GM18868 (cell line): ENCODE results near the gene PARD3B.

Experiments
- ATAC-seq: cut with Tn5 transposase; IDR thresholded peaks from one replicate; pipeline ENCODE4 v1.9.1; 2021; ENCODE audit warnings: mild to moderate bottlenecking, moderate library complexity; ENCODE audit not compliant: unreplicated experiment

The PARD3B gene

DNA sequence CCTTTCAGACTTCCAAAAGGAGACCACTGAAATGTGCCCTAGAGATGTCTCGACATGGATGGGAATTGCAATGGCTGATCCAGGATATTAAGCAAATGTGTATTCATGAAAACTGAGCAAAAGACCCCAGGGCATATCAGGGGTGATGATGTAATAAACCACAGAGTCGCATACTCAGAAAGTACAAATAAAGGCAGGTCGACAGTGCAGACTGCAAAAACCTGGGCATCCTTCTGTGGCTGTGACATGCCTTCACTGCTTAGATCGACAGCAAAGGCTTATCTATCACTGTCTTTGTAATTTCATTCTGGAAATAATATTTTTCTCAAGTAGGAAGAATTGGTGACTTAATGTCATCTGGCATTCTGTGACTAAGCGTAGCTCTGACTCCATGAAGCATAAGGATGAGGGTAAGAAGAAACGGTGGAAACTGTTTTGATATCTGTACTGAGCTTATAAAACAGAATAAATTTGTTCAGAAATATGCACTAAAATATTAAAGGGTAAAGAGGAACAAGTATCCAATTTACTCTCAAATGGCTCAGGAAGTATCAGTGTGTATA is 1021.4 kb downstream of the PARD3B start:
- ATAC-seq = no peak

DNA sequence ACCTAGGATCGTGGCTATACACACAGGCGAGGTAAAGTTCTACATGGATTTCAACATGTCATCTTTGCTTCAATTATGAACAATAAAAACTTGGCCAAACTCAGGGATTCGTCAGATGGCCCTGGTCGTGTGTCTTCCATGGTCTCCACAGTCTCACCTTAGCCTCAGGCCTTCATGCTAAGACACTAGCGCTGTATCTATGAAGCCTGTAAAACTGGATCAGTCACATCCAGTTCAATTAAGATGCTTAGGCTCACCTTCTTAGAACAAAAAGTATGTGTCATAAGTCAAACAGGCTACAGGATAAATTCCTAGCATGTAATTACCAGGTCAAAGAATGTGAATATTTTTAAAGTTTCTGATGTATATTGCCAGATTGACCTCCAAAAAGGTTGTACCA is 1023.3 kb downstream of the PARD3B start:
- no peak for ATAC-seq

DNA sequence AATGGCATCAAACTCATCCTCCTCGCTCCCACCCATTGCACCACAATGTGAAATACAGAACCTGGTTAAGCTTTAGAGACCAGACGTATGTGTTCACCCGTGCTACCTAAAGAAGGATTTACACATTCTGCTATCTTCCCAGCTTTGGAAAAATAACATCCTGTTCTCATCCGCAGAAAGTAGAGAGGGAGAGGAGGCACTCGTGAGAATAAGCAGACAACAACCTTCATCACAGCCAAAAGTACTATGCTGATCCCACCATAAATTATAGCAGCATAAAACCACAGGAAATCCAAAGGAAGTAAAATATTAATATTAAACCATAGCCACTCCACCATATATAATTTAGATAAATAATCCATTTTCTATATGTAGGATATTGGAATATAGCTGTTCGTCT is 1025.4 kb downstream of the PARD3B start:
- ATAC-seq = no peak

DNA sequence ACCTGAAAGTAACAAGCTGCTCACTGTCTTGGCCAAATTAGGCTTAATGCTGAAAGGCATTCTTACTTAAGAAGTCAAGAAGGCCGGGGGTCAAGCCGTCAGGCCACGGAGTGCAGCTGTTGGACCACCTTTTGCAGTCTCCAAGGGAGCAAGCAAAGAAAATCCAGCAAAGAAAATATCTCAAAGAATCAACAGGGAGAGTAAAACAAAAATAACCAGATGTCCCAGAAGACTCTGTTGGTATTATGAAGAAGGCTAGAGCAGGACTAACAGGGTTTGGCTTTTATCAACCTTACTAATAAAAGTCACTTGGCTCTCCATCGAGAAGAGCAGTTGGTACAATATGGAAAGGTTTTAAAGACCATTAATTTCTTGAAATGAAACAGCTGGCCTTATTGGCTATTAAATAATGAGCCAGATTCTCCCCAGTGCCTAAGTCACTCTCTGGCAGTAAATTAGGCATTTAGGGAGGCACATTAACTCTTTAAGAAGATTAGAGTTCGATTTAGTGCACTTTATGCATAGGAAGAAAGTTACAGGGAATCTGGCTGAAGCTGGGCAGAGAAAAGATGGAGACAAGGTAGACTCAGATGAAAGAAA is 1026.2 kb downstream of the PARD3B start:
- no peak for ATAC-seq

DNA sequence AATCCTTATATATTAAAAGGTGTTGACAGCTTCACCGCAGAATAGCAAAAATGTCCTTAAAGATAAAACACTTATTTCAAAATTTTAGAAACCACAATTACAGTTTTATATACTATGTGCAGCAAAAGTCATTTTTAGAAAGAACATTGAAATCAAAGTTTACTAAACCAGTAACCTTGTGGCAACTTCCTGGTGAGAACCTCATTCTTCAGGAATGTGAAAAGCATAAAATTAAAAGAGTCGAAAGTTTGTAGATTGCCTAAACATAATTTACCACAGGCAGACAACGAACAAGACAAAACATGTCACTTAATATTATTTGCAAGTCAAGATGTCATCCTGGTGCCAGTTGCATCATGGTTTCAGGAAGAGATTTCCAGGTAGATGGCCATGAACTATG is 1028.7 kb downstream of the PARD3B start:
- ATAC-seq = no peak

DNA sequence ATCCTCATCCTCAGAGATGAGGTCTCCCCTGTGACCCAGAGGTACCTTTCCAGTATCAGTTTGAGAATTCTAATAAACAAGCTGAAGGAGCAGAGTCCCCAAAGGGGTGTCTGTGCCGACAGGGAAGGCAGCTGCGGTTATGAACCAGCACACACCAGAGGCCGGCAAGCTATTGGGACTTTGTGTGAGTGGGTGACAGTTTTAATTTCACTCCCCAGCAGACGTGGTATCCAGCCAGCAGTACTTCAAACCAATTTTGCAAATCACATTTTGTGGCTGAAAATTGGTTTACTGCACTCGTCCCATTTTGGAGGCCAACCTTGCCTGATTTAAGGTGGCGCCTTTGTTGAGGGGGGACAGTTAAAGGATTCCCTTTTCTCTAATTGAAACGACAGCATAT is 1034.1 kb downstream of the PARD3B start:
- no peak for ATAC-seq

DNA sequence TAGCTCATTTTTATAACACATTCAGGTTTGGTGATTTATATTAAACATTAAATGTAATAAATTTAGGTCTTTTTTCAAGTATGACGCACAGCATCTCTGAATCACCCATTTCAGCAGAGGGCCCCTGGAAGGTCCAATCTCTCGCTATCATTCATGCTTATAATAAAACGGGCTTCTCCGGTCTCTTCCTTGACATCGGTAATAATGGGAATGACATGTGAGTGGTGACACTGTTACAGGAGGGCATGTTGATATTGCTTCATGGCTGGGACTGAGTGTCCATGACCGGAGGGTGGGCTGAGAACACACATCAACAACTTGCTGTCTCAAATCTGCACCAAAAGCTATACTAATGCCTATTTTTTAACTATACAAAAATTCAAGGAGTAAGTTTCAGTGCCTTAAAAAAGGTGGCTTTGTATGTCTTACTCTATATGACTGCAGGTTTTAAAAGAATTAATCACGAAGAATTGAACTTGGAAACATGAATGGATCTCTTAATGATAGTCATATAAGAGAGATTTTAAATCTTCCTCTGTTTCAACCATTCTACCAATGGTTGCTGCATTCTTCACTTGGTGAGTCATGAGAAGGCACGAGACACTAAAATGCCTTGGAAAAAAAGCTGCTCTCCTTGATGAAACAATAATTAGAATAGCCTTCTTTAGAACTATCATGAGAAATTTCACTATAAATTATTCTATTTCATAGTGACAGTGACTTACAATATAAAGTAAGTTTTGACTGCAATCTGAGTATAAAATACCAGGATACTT is 1035.1 kb downstream of the PARD3B start:
- ATAC-seq = no peak

DNA sequence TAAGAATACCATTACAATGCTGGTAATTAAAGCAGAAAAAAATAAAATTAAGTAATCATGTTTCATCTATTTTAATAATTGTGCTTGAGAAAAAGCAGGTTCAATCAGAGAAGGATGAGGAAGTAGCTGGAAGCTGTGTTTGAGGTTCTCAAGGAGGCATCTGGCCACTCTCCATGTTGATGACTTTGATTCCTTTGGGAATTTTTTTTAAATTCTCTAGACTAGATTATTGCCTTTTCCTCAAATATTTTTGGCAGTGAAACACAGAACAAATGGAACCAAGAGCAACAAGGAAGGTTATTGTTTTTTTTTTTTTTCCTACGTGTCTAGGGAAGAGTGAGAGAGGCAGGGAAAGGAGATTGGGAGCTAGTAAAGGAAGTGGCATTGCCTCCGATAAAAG is 1037.1 kb downstream of the PARD3B start:
- no peak for ATAC-seq

DNA sequence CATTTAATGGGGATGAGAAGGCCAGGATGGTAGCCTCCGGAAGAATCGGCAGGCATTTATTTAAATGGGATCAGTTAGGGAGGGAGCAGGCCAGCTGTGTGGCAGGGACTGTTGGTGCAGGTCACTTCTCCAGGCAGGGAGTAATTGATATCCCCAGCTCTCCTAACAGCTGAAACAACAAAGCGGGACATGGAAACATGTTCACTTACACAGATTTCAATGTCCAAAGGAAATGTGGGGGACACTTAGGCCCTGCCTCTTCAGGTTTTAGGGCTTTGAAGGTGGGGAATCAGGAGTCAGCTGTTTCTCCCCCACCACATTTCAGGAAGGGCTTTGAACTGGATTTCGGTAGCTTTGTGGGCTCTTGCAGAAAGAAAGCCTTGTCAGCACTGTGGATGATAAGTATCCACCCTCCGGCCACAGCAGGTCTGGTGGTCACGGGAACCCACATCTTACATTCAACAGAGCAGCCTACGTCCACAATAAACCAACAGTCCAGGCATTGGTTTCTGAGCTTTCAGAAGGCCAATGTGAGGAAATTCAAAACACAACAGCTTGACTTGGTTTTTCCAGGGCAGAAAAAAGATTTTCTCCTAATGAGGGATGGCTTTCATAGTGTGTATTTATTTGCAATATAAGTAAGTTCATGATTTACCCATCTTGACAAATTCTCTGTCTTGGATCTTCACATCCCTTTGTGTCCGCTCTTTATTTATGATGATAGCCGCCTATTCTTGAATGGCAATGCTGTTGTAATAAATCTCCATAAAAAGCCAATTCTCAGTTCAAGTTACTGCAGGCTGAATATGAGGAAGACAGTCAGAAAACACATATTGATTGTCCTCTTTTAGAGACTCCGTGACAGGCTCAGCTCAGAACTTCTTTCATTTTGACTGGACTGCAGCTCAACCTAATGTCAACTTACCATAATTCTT is 1040.4 kb downstream of the PARD3B start:
- ATAC-seq = no peak

DNA sequence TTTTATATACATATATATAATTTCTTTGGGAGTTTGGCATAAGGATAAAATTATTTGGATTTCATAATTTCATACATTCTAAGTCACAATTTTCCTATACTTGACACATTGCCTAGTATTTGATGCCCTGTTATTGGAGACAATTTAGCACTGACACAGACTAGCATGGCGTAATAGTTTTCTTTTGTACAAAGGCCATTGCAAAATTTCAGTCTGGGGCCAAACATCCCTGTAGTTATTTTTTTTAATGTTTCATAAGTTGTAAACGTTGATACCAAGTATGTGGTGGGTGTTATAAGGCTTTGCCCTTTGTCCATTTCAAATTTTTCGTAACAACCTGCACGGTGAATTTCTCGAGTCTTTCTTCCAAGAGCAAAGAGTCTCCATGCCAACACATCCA is 1041.4 kb downstream of the PARD3B start:
- no peak for ATAC-seq

DNA sequence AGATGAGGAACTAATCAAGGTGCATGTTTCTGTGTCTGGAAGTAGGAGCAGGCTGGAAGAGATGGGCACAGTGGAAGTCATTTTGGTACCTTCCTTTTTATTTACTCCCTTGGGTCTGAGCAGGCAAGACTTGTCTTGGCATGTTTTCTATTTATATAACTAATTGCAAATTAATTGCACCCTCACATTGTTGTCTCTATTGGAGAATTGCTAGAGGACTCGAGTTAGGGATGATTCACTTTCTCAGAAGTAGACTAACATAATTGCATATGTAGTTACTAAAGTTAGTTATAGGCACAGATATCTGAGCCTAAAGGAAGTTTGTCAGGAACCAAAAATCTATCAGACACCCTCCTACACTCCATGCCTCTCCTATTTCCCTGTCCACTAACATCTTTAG is 1044.2 kb downstream of the PARD3B start:
- ATAC-seq = no peak

DNA sequence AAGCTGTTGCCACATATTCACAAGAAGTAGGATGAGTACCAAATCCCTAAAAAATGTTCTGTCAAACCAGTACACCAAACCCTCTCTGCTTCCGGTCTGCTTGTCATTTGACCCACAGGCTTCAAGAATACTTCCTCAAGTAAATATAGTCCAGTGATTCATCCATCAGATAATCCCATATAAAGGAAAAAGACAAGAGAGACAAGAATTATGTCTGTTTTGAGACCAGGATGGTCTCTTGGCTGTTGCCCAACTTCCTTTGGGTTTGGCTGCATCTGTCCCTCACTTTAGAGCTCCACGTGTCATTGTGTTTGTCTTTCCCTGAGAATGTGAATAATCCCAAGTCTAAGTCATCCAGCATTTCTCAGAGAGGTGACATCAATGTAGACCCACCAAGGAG is 1045.5 kb downstream of the PARD3B start:
- no peak for ATAC-seq

DNA sequence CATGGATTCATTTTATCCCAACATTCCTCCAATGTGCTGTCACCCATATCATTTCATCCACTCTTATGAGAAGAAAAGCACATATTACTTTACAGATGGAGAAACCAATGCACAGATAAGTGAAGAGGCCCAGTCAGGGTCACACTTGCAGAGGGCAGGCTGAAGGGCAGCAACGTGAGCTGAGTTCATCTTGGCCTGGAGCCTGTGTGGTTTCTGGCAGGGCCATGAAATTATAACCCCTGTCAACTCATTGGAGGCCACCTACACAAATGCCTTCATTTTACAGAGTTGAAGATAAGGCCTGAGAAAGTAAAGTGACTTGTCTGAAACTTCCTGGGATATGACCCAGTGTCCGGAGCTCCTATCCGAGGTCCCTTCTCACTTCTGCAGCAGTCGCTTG is 1048.6 kb downstream of the PARD3B start:
- no peak for ATAC-seq

DNA sequence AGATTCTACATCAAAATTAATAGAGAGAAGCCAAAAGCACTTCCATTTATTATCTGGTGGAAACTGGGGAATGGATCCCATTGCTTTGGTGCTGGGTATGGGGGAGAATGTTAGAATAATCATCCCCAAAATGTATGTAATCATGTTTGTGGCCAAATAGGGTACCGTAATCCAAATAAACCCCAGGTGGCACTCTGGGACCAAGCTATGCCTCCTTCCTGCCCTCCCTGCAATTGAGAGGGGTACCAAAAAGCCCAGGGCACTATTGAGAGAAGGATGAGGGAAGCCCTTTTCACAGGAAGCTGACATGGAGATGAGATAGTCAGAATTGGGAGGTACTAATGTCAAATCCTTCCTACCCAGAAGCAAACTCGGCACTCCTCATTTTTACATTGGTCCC is 1051.3 kb downstream of the PARD3B start:
- no peak for ATAC-seq

DNA sequence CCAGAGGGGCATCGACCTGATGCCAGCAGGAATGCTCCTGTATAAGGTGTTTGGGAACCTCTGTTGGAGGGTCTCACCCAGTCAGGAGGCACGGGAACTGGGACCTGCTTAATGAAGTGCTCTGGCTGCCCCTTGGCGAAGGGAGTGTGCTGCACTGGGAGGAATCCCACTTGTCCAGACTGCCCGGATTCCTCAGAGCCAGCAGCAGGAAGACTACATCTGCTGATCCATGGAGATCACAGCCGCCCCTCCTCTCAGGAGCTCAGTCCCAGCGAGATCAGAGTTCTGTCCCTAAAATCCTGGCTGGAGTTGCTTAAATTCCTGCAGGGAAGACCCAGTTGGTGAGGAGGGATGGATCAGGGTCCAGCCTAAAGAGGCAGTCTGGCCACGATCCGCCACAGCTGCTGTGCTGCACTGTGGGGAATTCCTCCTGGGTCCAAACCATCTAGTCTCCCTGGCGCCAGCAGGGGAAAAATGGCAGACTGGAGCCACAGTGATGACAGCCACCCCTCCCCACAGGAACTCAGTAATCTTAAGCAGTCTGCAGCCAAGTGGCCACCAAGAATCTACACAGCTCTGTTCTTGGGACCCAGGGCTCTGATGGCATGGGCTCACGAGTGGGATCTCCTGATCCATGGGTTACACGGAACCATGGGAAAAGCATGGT is 1060.5 kb downstream of the PARD3B start:
- ATAC-seq = no peak

DNA sequence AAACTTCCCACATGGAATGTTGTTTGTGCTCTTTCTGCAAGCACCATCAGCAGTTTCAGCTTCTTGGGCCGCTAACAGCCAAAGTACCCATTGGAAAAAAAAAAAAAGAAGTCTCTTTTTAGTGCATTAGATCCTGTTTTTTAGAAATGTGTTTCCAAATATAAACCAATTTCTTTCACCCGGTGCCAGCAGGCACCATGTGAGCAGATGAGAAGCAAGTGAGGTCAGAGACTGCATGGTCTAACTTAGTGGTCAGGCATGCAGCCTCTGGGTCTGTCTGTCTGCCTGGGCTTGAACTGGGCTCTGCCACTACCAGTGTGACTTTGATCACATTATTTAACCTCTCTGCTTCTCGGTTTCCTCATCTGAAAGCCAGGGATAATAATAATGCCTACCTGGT is 1061.9 kb downstream of the PARD3B start:
- ATAC-seq = no peak

DNA sequence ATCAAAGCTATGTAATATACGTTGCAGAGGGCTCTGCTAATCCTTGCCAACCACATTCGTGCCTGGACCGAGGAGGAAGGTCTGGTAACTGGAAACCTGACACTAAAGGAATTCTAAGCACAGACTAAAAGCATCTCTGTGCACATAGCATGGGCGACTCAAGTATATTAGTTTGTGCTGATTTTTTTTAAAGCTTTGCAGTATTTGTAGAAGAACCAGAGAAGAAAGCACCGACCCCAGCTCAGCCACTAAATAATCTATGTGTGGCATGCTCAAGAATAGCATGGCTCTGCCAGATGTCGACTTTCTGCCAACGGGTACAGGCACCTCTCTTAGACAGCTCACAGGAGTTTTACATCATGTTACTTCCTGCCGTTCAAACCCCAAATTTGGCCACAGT is 1063.8 kb downstream of the PARD3B start:
- ATAC-seq = no peak

DNA sequence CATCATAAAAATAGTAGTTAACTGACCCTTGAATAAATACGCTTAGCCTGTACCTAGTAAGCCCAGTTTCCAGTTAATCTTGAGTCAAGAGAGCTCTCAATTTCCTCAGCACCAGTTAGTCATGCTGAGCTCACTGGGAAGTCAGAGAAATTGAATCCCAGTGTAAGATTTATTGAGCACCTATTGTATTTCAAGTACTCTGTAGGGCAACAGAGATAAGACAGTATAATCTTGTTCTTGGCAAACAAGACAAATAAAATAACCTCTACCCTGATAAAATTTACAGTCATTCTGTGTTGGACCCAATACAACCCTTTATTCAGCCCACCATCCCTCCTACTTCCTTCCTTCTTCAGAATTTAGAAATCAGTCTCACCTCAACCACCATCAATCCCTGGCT is 1065.2 kb downstream of the PARD3B start:
- no peak for ATAC-seq

DNA sequence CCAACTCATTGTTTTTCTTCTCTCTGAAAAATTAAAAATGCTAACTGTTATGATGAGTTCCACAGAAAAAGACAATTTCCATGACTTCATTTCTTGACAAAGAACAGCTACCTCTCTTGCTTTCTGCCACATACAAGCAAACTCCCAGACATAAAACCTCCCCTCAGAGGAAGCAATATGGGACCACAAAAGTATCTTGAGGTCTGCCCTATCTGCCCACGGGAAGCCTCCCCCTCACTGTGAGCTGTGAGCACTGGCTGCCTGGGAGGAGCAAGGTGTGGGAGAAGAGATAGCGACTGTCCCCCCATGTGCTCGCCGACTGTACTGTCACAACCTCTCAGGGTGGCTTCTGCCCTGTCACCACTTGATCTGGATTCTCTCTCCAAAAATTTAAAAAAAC is 1067.4 kb downstream of the PARD3B start:
- no peak for ATAC-seq

DNA sequence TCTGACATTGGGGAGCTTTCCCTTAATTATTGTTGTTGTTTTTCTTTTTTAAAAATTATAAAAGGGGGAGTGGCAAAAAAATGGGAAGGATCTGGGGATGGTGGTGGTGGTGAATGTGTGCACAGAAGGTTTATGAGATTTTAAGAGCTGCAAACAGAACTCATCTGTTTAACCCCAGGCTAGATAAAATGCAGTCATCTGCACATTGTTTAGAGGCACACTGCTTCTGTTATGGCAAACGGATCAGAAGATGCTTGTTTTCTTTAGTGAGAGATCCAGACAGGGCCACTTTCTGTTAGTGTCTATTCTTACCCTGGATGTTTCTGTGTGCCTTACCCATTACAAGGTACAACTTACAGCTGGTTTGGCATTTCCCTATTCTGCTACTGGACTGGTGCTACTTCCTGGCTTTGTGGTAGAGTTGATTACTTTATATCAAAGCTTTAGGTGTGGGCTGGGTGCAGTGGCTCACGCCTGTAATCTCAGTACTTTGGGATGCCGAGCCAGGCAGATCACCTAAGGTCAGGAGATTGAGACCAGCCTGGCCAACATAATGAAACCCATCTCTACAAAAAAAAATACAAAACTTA is 1068.8 kb downstream of the PARD3B start:
- no peak for ATAC-seq

DNA sequence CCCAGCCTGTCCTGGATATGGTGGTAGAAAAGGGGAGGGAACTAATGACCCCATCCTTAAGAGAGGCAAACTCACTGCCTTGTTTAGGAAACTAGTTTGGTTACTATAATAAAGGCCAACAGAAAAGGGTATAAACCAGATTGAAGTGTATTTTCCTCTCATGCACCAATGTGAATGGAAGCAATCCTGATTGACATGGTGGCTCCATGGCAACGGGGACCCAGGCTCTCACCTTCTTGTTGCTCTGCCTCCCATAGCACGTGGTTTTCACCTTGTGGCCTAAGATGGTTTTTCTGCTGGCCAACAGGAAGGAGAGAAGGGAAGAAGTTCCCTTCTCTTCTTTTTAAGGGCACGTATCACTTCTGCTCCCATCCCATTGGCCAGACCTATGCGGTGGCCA is 1069.7 kb downstream of the PARD3B start:
- ATAC-seq = no peak
